Duodenal mucosa (tissue), 2 donors: ENCODE measurements around the gene STK11.

Experiments used
- H3K27ac ChIP-seq: one replicate; pipeline ENCODE4 v1.7.0; 2013; ENCODE audit warnings: low read depth, low read length
- H3K27me3 ChIP-seq, 2 donors: one replicate each; pipeline ENCODE4 v1.7.0; 2013; ENCODE audit warnings: low read length in 2 of 2, control low read depth in 1 of 2; ENCODE audit not compliant: insufficient read depth in 2 of 2, control insufficient read depth in 1 of 2
- H3K36me3 ChIP-seq, 2 donors: one replicate each; pipeline ENCODE4 v1.7.0; 2013; ENCODE audit warnings: low read length in 2 of 2, control low read depth in 1 of 2; ENCODE audit not compliant: insufficient read depth in 2 of 2, control insufficient read depth in 1 of 2
- H3K4me1 ChIP-seq, 2 donors: one replicate each; pipeline ENCODE4 v1.7.0; 2013; ENCODE audit warnings: low read length in 2 of 2, control low read depth in 1 of 2; ENCODE audit not compliant: insufficient read depth in 2 of 2, control insufficient read depth in 1 of 2
- H3K4me3 ChIP-seq, 2 donors: one replicate each; pipeline ENCODE4 v1.7.0; 2013; ENCODE audit warnings: low read length in 2 of 2, low read depth in 1 of 2
- H3K9ac ChIP-seq, 2 donors: one replicate each; pipeline ENCODE4 v1.7.0; 2013; ENCODE audit warnings: low read length in 2 of 2, low read depth in 1 of 2
- H3K9me3 ChIP-seq, 2 donors: one replicate each; pipeline ENCODE4 v1.7.0; 2013; ENCODE audit warnings: low read length in 2 of 2, control low read depth in 1 of 2; ENCODE audit not compliant: control insufficient read depth in 1 of 2

Gene STK11

DNA sequence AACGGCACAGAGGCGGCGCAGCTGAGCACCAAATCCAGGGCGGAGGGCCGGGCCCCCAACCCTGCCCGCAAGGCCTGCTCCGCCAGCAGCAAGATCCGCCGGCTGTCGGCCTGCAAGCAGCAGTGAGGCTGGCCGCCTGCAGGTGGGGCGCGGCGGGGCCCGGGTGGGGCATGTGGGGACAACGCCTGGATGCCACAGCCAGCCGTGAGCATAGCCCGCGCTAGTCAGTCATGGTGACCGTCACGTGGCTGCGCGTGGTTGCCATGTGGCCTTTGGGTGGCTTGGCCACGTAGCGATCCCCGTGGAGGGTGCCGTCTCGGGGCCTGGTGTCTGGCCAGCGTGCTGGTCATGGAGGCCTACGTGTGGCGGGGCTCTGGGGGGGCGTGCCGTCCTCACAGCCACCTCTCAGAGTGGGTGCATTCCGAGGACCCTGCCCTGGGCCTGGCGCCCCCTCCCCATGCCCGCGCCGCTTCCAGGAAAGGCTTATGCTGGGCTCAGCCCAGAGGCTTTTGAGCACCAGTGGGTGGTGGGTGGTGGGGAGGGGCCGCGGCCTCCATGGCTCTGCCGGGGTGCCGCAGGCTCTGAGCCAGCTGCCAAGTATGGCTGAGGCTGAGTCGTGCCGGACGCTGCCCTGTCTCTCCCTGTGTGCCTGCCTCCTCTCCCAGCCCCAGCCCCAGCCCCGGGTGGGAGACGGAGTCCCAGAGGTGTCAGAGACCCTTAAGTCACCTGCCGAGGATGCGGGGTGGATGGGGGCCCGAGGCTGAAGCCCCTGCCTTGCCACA, 21.1 kb downstream of the STK11 start:
- Histone ChIP-seq H3K36me3 (peaks cover 0 to 41% of the 10 kb centered on the region in 2 donors), H3K27ac (no peak overlapping the region), H3K4me3 (no peak overlapping the region)

DNA sequence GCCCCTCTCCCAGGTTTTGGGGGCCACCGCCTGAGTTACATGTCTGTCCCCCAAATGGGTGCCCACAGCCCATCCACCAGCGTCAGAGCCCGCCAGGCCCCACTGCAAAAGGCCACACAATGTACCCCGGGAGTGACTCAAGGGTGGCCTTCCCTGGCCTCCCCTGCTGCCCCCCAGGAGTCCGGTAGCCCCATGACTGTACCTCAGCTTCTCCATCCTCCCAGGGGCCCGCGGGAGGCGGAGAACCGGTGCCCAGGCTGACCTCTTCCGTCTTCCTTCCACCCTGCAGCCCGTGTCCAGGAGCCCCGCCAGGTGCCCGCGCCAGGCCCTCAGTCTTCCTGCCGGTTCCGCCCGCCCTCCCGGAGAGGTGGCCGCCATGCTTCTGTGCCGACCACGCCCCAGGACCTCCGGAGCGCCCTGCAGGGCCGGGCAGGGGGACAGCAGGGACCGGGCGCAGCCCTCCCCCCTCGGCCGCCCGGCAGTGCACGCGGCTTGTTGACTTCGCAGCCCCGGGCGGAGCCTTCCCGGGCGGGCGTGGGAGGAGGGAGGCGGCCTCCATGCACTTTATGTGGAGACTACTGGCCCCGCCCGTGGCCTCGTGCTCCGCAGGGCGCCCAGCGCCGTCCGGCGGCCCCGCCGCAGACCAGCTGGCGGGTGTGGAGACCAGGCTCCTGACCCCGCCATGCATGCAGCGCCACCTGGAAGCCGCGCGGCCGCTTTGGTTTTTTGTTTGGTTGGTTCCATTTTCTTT, 21.9 kb downstream of the STK11 start:
- H3K36me3 ChIP-seq, result peaks cover 0 to 34% of the 10 kb centered on the region in 2 donors
- H3K4me3 ChIP-seq, result no peak overlapping the region

More for the DNA sequence above, 21.1 kb downstream of the STK11 start:
- Histone ChIP-seq H3K9ac (no peak overlapping the region), H3K27me3 (peaks cover 0 to 2% of the 10 kb centered on the region in 2 donors), H3K9me3 (no peaks in the 10 kb centered on the region), H3K4me1 (no peaks in the 10 kb centered on the region)

DNA sequence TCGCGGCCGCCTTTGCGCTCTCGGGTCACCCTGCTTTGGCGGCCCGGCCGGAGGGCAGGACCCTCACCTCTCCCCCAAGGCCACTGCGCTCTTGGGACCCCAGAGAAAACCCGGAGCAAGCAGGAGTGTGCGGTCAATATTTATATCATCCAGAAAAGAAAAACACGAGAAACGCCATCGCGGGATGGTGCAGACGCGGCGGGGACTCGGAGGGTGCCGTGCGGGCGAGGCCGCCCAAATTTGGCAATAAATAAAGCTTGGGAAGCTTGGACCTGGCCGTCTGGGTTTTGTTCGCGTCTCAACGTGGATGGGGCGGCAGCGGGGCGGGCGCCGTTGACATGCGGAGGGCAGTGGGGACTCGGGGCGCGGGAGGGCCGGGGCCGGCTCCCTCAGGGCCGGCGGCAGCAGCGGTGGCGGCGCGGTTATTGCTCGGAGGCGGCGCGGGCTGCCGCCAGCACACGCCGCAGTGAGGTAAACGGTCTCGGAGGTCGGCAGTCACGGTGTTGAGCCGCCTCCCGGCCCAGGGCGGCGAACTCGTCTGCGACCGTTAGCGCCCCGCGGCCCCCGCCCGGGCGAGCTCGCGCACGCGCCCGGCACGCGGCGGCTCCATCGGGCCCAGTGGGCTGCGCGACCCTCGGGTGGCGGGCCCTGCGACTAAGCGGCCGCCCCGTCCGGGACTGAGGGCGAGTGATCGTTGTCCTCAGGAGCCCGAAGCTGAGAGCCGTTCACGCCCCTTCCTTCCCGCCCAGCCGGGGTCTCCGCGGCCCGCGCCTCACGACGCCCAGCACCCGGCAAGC, 22.8 kb downstream of the STK11 start:
- Histone ChIP-seq H3K27ac (no peak overlapping the region), H3K9me3 (no peaks in the 10 kb centered on the region), H3K4me1 (peaks cover 0 to 9% of the 10 kb centered on the region in 2 donors), H3K9ac (no peak overlapping the region), H3K36me3 (peaks cover 0 to 25% of the 10 kb centered on the region in 2 donors), H3K4me3 (no peak overlapping the region), H3K27me3 (peaks cover 0 to 3% of the 10 kb centered on the region in 2 donors)

More for the DNA sequence above, 21.9 kb downstream of the STK11 start:
- H3K9me3 ChIP-seq, result no peaks in the 10 kb centered on the region
- no peak overlapping the region for H3K27ac ChIP-seq
- H3K4me1 ChIP-seq, result peaks cover 0 to under 1% of the 10 kb centered on the region in 2 donors
- H3K27me3 ChIP-seq, result peaks cover 0 to 3% of the 10 kb centered on the region in 2 donors
- H3K9ac ChIP-seq, result no peak overlapping the region

DNA sequence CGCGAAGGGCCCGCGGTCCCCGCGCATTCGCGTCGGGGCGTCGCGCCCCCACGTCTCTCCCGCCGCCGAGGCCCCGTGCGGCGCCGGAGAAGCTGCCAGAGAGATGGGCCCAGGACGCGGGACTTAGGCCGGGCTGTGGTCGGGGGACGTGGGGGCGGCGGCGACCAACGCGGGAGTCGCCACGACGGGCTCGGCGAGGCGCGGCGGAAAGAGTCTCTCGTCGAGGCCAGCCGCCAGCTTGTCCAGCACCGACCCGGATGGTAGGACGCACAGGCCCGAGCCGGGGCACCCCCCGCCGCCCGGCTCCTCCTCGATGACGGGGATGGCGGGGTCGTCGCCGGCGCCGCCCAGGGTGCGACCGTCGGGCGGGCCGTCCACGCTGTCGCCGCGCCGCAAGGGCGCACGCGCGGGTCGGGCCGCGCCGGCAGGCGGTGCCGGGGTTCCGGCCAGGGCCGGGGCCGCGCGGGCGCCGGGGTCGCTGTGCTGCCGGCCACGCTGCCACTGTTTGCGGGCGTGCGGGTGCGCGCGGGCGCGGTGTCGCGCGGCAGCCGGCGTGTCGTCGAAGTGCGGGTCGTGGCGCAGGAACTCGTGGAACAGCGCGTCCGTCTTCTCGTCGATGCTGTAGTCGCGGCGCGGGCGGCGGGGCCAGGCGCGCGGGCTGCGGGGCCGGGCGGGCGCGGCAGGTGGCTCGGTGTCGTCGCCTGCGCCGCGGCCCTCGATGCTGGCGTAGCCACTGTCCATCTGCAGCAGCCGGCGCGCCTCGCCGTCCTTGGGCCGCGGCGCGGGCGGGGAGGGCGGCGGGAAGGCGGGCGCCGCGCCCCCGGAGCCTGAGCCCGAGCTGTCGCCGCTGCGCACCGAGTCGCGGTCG, 23.7 kb downstream of the STK11 start:
- Histone ChIP-seq H3K4me1 (peaks cover 0 to 11% of the 10 kb centered on the region in 2 donors), H3K27ac (no peak overlapping the region), H3K4me3 (no peak overlapping the region), H3K9me3 (no peaks in the 10 kb centered on the region), H3K36me3 (peaks cover 0 to 21% of the 10 kb centered on the region in 2 donors), H3K9ac (no peak overlapping the region), H3K27me3 (peaks cover 2 to 10% of the 10 kb centered on the region in 2 donors)

DNA sequence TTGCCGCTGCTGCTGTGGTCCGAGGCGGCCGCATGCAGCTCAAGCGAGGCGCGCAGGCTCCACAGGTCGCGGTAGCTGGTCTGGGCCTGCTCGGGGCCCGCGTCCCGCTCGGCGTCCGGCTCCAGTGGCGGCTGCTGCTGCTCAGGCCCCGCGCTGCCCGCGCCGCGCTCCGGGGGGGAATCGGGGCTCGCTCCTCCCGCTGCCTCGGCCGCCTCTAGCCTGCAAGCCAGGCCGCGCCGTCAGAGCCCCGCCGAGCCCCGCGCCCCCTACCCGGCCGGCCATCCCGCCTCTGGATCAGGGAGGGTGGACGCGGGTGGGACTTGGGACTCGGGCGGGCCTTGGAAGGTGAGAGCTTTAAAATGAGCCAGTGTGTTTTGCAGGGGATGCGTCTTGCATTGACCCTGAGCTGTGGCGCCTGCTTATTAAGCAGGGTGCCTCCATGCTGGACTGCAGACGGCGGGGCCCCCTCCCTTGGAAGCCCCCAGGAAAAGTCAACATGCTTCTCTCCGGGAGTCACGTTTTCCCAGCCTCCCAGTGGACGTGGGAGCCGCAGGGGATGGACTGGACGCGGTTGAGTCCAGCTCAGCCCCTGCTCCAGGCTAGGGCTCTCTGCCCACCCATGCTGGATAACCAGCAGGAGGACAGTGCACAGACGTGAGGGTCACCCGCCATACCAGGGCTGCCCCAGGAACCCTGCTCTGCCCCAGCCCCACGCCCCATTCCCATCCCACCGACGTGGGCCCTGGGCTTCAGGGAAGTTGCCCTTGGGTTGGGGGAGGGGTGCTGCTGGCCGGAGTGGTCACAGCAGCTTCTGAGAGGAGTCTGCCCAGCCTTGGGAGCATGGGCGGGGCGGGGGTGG, 24.6 kb downstream of the STK11 start:
- peaks cover 0 to 18% of the 10 kb centered on the region in 2 donors for H3K4me1 ChIP-seq
- H3K27ac ChIP-seq, result no peak overlapping the region
- H3K27me3 ChIP-seq, result peaks cover 7 to 17% of the 10 kb centered on the region in 2 donors
- no peak overlapping the region for H3K9ac ChIP-seq
- no peaks in the 10 kb centered on the region for H3K9me3 ChIP-seq
- H3K4me3 ChIP-seq, result no peak overlapping the region
- peaks cover 0 to 14% of the 10 kb centered on the region in 2 donors for H3K36me3 ChIP-seq

DNA sequence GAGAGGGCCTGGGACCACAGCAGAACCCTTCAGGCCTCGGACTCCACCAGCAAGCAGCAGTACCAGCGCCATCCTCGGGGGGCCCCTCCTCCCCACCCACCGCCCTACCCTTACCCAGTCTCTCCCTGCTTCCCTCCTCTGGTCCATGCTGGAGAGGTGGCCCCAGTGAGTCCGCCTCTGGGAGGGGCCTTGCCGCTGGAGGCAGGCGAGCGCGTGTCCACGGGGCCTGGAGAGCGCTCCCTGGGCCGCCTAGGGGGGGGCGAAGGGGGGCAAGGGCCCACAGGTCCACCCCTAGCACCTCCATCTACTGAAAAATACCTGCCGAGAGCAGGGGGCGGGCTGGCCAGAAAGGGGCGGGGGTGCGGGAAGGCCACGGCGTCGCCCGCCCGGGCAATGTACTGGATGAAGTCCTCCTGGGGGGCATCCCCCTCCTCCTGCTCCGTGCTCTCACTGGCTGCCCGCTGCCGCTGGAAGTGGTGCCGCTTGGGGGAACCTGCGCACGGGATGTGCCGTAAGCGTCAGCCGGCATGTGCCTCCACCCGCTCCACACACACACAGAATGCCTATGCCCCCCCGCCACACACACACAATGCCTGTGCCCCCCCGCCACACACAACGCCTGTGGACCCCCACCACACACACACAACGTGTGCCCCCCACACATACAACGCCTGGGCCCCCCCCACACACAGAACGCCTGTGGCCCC, 25.4 kb downstream of the STK11 start:
- peaks cover 0 to 18% of the 10 kb centered on the region in 2 donors for H3K4me1 ChIP-seq
- peaks cover 14 to 25% of the 10 kb centered on the region in 2 donors for H3K27me3 ChIP-seq
- H3K9me3 ChIP-seq, result no peaks in the 10 kb centered on the region
- H3K9ac ChIP-seq, result no peak overlapping the region
- H3K4me3 ChIP-seq, result no peak overlapping the region
- H3K36me3 ChIP-seq, result peaks cover 0 to 9% of the 10 kb centered on the region in 2 donors
- no peak overlapping the region for H3K27ac ChIP-seq

DNA sequence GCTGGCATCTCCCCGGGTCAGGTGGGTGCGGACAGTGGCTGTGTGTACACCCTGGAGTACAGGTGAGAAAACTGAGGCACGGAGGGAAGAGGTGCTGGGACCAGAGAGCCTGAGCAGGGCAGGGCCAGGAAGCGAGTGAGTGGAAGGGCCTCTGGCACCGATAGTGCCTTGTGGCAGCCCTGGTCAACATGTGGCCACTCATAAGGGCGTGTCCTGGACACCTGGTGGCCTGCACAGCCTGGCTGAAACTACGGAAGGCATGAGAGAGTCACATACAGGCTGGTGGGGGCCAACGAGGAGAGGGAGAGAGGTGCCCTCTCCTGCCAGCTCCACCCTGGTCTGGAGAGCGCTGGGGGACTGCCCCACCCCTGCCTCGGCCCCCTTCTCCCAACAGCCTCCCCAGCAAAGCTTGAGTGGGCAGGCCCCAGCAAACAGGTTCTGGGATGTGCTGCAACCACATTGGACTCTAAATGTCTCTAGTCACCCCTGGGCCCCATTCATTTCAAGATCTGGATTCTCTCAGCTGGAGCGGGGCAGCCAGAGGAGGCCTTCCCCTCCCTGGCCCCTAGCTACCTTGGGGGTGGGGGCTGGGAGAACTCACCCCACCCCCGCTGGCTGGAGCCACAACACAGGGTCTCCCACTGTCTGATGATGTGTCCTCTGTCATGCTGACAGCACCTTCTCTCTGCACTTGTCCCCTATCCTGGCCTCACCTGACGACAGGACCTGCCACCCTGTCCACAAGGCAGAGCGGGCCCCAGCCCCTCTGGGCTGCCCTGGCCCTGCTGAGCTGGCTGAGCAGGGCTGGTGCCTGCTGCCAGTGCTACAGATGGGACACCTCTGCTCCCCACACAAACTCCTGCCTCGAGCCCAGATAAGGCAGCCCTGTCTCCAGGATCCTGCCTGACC, 26.4 kb downstream of the STK11 start:
- no peak overlapping the region for H3K27ac ChIP-seq
- no peaks in the 10 kb centered on the region for H3K36me3 ChIP-seq
- no peak overlapping the region for H3K4me3 ChIP-seq

DNA sequence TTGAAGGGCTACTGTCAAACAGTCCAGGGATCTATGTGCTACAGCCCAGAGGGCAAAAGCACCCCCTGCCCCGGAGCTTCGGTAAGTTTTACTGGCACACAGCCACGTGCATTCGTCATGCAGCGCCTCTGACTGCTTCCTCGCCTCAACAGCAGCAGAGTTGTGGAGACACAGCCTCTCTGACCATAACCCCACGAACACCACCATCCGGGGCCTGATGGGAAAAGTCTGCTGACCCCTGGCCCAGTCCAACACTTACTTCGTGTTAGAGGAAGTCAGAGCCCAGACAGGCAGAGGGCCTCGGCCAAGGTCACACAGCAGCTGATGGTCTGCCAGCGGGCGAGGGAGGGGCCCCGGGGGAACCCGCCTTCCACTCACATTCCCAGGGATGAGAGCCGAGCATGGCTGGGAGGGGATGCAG, 27.1 kb downstream of the STK11 start:
- peaks cover 0 to 24% of the 10 kb centered on the region in 2 donors for H3K4me1 ChIP-seq
- no peak overlapping the region for H3K9ac ChIP-seq
- no peaks in the 10 kb centered on the region for H3K36me3 ChIP-seq
- H3K27ac ChIP-seq, result no peak overlapping the region
- no peak overlapping the region for H3K4me3 ChIP-seq
- peaks cover 27 to 31% of the 10 kb centered on the region in 2 donors for H3K27me3 ChIP-seq
- no peaks in the 10 kb centered on the region for H3K9me3 ChIP-seq

More for the DNA sequence above, 26.4 kb downstream of the STK11 start:
- Histone ChIP-seq H3K4me1 (peaks cover 0 to 19% of the 10 kb centered on the region in 2 donors), H3K9ac (no peak overlapping the region), H3K9me3 (no peaks in the 10 kb centered on the region), H3K27me3 (peaks cover 21 to 27% of the 10 kb centered on the region in 2 donors)
